MM.1S (cell line): Measurements from ENCODE around the gene BUD23.

Experiments used
- DNase-seq: peaks from one replicate; pipeline ENCODE4 v3.0.0-alpha.2; 2015
- H2AFZ ChIP-seq: fragments of 300-600 bp; sonication (generic); 2 replicates; pipeline ENCODE4 v1.6.0; 2016; ENCODE audit warnings: antibody characterized with exemption, low read length
- H3F3A ChIP-seq: fragments of 300-600 bp; sonication (generic); 2 replicates; pipeline ENCODE4 v1.6.1; 2016; ENCODE audit warnings: mild to moderate bottlenecking, antibody characterized with exemption, low read length, moderate library complexity, mixed read lengths; ENCODE audit not compliant: insufficient read depth
- H3K27ac ChIP-seq: fragments of 300-600 bp; sonication (generic); 2 replicates; pipeline ENCODE4 v1.5.1; 2016; ENCODE audit warnings: mild to moderate bottlenecking, low read length
- H3K27me3 ChIP-seq: fragments of 300-600 bp; sonication (generic); replicated peaks from 2 replicates; pipeline ENCODE4 v1.6.0; 2016; ENCODE audit warnings: low read length; ENCODE audit not compliant: insufficient read depth
- H3K36me3 ChIP-seq: fragments of 300-600 bp; sonication (generic); replicated peaks from 2 replicates; pipeline ENCODE4 v1.6.1; 2016; ENCODE audit warnings: mild to moderate bottlenecking, low read length, mixed read lengths; ENCODE audit not compliant: insufficient read depth
- H3K4me1 ChIP-seq: fragments of 300-600 bp; sonication (generic); 2 replicates; pipeline ENCODE4 v1.6.1; 2016; ENCODE audit warnings: low read length, mixed read lengths
- H3K4me2 ChIP-seq: fragments of 300-600 bp; sonication (generic); 2 replicates; pipeline ENCODE4 v1.6.0; 2016; ENCODE audit warnings: low read depth, low read length
- H3K4me3 ChIP-seq: fragments of 300-600 bp; sonication (generic); 2 replicates; pipeline ENCODE4 v1.5.1; 2016; ENCODE audit warnings: low read length, mixed read lengths
- H3K79me2 ChIP-seq: fragments of 300-600 bp; sonication (generic); 2 replicates; pipeline ENCODE4 v1.6.1; 2016; ENCODE audit warnings: mixed run types, low read length, mixed read lengths
- H3K9ac ChIP-seq: fragments of 300-600 bp; sonication (generic); 2 replicates; pipeline ENCODE4 v1.6.1; 2016; ENCODE audit warnings: low read length, mixed read lengths
- H3K9me2 ChIP-seq: fragments of 300-600 bp; sonication (generic); replicated peaks from 2 replicates; pipeline ENCODE4 v1.6.1; 2016; ENCODE audit warnings: mild to moderate bottlenecking, low read length, mixed read lengths; ENCODE audit not compliant: insufficient read depth
- H3K9me3 ChIP-seq: fragments of 300-600 bp; sonication (generic); replicated peaks from 2 replicates; pipeline ENCODE4 v1.6.1; 2016; ENCODE audit warnings: mild to moderate bottlenecking, low read length, mixed read lengths; ENCODE audit not compliant: insufficient read depth
- H4K20me1 ChIP-seq: fragments of 300-600 bp; sonication (generic); 2 replicates; pipeline ENCODE4 v1.6.1; 2016; ENCODE audit warnings: mild to moderate bottlenecking, low read length, moderate library complexity, mixed read lengths; ENCODE audit not compliant: insufficient read depth
- EZH2 ChIP-seq: fragments of 300-600 bp; sonication (generic); optimal IDR thresholded peaks from 2 replicates; pipeline ENCODE3; 2017; ENCODE audit warnings: low read depth, mild to moderate bottlenecking, antibody characterized with exemption, low read length, mixed read lengths
- EZH2phosphoT487 ChIP-seq: fragments of 300-600 bp; sonication (generic); IDR thresholded peaks from 2 replicates; pipeline ENCODE4 v1.6.1; 2018; ENCODE audit warnings: antibody characterized with exemption, low read length
- TF ChIP-seq, protein P1 (sequence below): fragments of 300-600 bp; sonication (generic); IDR thresholded peaks from 2 replicates; pipeline ENCODE4 v1.5.1; 2016; ENCODE audit warnings: antibody characterized with exemption, low read length, mixed read lengths

The BUD23 gene

DNA sequence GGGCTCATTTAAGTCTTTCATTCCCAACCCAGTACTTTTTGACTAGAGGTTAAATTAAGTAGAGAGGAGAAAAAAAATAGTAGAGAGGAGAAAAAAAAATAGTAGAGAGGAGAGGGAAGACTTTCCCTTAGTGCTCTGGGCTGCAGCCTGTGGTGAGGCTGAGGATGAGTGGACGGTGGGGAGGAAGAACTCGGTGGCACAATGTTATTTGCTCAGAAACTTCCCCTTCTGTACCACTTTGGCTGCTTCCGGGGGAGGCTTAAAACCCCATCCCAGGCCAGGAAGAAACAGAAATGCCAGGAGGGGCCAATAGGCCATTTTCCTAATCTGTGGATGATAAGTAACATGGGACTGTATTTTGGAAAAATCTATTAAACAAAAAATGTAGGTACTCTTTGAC, 44.5 kb upstream of the BUD23 start:
- H3K27ac ChIP-seq, result no peak overlapping the region
- TF ChIP-seq EZH2phosphoT487 (no peak), EZH2 (no peak)
- TF ChIP-seq, protein P1, sequence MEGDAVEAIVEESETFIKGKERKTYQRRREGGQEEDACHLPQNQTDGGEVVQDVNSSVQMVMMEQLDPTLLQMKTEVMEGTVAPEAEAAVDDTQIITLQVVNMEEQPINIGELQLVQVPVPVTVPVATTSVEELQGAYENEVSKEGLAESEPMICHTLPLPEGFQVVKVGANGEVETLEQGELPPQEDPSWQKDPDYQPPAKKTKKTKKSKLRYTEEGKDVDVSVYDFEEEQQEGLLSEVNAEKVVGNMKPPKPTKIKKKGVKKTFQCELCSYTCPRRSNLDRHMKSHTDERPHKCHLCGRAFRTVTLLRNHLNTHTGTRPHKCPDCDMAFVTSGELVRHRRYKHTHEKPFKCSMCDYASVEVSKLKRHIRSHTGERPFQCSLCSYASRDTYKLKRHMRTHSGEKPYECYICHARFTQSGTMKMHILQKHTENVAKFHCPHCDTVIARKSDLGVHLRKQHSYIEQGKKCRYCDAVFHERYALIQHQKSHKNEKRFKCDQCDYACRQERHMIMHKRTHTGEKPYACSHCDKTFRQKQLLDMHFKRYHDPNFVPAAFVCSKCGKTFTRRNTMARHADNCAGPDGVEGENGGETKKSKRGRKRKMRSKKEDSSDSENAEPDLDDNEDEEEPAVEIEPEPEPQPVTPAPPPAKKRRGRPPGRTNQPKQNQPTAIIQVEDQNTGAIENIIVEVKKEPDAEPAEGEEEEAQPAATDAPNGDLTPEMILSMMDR, result no peak
- no peaks in the 10 kb centered on the region for H3F3A ChIP-seq
- no peak overlapping the region for H2AFZ ChIP-seq
- no peaks in the 10 kb centered on the region for H3K9me3 ChIP-seq
- no peak overlapping the region for H3K4me2 ChIP-seq
- H3K9me2 ChIP-seq, result no peaks in the 10 kb centered on the region
- no peaks in the 10 kb centered on the region for H3K36me3 ChIP-seq
- H3K9ac ChIP-seq, result no peak overlapping the region
- no peaks in the 10 kb centered on the region for H3K79me2 ChIP-seq
- H3K4me3 ChIP-seq, result no peak overlapping the region
- H4K20me1 ChIP-seq, result no peaks in the 10 kb centered on the region
- H3K4me1 ChIP-seq, result no peaks in the 10 kb centered on the region
- DNase-seq, result no peak
- H3K27me3 ChIP-seq, result peaks cover 35% of the 10 kb centered on the region

DNA sequence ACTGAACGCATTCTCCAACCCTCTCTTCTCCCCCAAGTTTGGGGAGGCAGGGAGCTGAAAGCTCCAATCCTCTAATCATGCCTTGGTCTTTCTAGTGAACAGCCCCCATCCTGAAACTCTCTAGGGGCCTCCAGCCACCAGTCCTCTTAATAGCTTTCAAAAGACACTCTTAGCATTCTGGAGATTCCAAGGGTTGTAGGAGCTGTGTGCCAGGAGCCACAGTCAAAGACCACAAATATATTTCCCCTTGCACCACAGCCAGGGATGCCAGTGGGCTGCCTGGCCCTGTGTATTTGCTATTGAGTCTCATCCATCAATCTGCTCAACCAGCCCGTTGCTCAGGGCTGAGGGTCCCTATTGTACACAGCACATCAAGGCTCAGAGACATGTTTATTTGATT, 40.6 kb upstream of the BUD23 start:
- TF ChIP-seq EZH2, result no peak
- TF ChIP-seq, protein P1, result no peak
- TF ChIP-seq EZH2phosphoT487, result no peak
- Histone ChIP-seq H3K79me2 (no peaks in the 10 kb centered on the region), H3K4me2 (no peak overlapping the region), H3K9me3 (no peaks in the 10 kb centered on the region), H2AFZ (no peak overlapping the region), H3K27me3 (peaks cover 53% of the 10 kb centered on the region), H3F3A (no peaks in the 10 kb centered on the region), H3K36me3 (no peaks in the 10 kb centered on the region), H4K20me1 (no peaks in the 10 kb centered on the region), H3K4me3 (no peak overlapping the region), H3K27ac (no peak overlapping the region), H3K9ac (no peak overlapping the region), H3K4me1 (no peaks in the 10 kb centered on the region), H3K9me2 (no peaks in the 10 kb centered on the region)
- DNase-seq, result no peak

DNA sequence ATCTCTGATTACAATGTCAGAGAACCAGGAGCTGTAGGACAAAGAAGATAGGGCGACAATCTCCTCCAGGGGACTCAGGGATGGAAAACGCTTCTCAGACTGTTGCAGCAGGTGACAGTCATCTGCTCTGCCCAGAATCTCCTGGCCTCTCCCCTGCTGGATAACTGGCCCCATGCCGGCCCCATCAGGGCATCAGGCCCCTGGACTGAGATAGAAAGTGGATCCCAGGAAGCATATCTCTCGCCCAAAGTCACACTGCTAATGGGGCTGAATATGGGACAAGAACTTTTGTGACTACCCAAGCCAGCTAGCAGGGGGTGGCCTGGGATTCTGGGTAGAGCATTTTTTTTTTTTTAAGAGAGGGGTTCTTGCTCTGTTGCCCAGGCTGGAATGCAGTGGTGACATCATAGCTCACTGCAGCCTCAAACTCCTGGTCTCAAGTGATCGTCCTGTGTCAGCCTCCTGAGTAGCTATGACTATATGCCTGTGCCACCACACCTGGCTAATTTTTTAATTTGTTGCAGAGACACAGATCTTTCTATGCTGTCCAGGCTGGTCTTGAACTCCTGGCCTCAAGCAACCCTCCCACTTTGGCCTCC, 38.6 kb upstream of the BUD23 start:
- Histone ChIP-seq H3K9ac (no peak overlapping the region), H4K20me1 (no peaks in the 10 kb centered on the region), H3K4me1 (no peaks in the 10 kb centered on the region), H3F3A (no peaks in the 10 kb centered on the region), H3K9me2 (no peaks in the 10 kb centered on the region), H3K4me3 (no peak overlapping the region), H2AFZ (no peak overlapping the region), H3K79me2 (no peaks in the 10 kb centered on the region), H3K27me3 (peaks cover 62% of the 10 kb centered on the region), H3K9me3 (no peaks in the 10 kb centered on the region), H3K4me2 (no peak overlapping the region), H3K27ac (no peak overlapping the region), H3K36me3 (no peaks in the 10 kb centered on the region)
- no peak for TF ChIP-seq EZH2
- TF ChIP-seq EZH2phosphoT487, result no peak
- TF ChIP-seq, protein P1, result no peak
- DNase-seq, result no peak
